Neuronal stem cell (in vitro differentiated cells): ENCODE data around the gene MRPL34.

ENCODE experiments used
- DNase-seq: peaks from one replicate; pipeline ENCODE4 v3.0.0-alpha.2; 2013; ENCODE audit warnings: low spot score
- H2AFZ ChIP-seq: one replicate; pipeline ENCODE4 v1.6.1; 2013; ENCODE audit warnings: mild to moderate bottlenecking, low read length, inconsistent platforms
- H2AK5ac ChIP-seq: 2 replicates; pipeline ENCODE4 v1.6.1; 2013; ENCODE audit warnings: low read depth, mild to moderate bottlenecking, inconsistent platforms, low read length, moderate library complexity, mixed read lengths
- H2BK120ac ChIP-seq: 2 replicates; pipeline ENCODE4 v1.6.1; 2013; ENCODE audit warnings: low read depth, mild to moderate bottlenecking, inconsistent platforms, low read length, moderate library complexity, mixed read lengths
- H2BK12ac ChIP-seq: one replicate; pipeline ENCODE4 v1.6.1; 2013; ENCODE audit warnings: low read length, inconsistent platforms
- H2BK15ac ChIP-seq: 2 replicates; pipeline ENCODE4 v1.6.1; 2013; ENCODE audit warnings: mild to moderate bottlenecking, low read length, inconsistent platforms, mixed read lengths
- H2BK5ac ChIP-seq: one replicate; pipeline ENCODE4 v1.6.1; 2013; ENCODE audit warnings: inconsistent platforms, mild to moderate bottlenecking, low read length, moderate library complexity
- H3K14ac ChIP-seq: one replicate; pipeline ENCODE4 v1.6.1; 2013; ENCODE audit warnings: low read length, inconsistent platforms
- H3K18ac ChIP-seq: 2 replicates; pipeline ENCODE4 v1.6.1; 2013; ENCODE audit warnings: low read length, inconsistent platforms
- H3K23ac ChIP-seq: 2 replicates; pipeline ENCODE4 v1.6.1; 2013; ENCODE audit warnings: low read depth, mild to moderate bottlenecking, mixed read lengths, low read length, inconsistent platforms; ENCODE audit not compliant: poor library complexity
- H3K27ac ChIP-seq: replicated peaks from 3 replicates; pipeline ENCODE4 v1.5.1; 2013; ENCODE audit warnings: low read length, inconsistent platforms
- H3K27me3 ChIP-seq, 3 experiments: 2 replicates each; pipeline ENCODE4 v1.6.1; 2013; ENCODE audit warnings: low read length in 3 of 3, mild to moderate bottlenecking in 2 of 3, inconsistent platforms in 1 of 3, low read depth in 1 of 3, mixed read lengths in 1 of 3, moderate library complexity in 1 of 3; ENCODE audit not compliant: control insufficient read depth in 3 of 3, insufficient read depth in 3 of 3
- H3K36me3 ChIP-seq, 2 donors: replicated peaks in 1 of 2; 2 replicates each; pipeline ENCODE4 v1.6.1; 2013; ENCODE audit warnings: low read length in 2 of 2; ENCODE audit not compliant: control insufficient read depth in 2 of 2, insufficient read depth in 2 of 2
- H3K4ac ChIP-seq: 2 replicates; pipeline ENCODE4 v1.6.1; 2013; ENCODE audit warnings: inconsistent platforms, mild to moderate bottlenecking, low read length, moderate library complexity
- H3K4me1 ChIP-seq, 2 donors: 1 replicate in 1 of 2; 2 replicates in 1 of 2; pipeline ENCODE4 v1.6.1; 2013; ENCODE audit warnings: low read length in 2 of 2, low read depth in 1 of 2; ENCODE audit not compliant: control insufficient read depth in 2 of 2, insufficient read depth in 1 of 2
- H3K4me2 ChIP-seq: one replicate; pipeline ENCODE4 v1.6.1; 2013; ENCODE audit warnings: mild to moderate bottlenecking, low read length, inconsistent platforms; ENCODE audit not compliant: insufficient read depth, poor library complexity, severe bottlenecking
- H3K4me3 ChIP-seq, 2 donors: 2 replicates each; pipeline ENCODE4 v1.5.1; 2013; ENCODE audit warnings: low read length in 2 of 2, mild to moderate bottlenecking in 2 of 2, inconsistent platforms in 1 of 2, moderate library complexity in 1 of 2
- H3K79me1 ChIP-seq: one replicate; pipeline ENCODE4 v1.6.1; 2013; ENCODE audit warnings: low read depth, mild to moderate bottlenecking, inconsistent platforms, low read length, moderate library complexity
- H3K9ac ChIP-seq: one replicate; pipeline ENCODE4 v1.6.1; 2013; ENCODE audit warnings: mild to moderate bottlenecking, low read depth, low read length, inconsistent platforms; ENCODE audit not compliant: poor library complexity
- H3K9me3 ChIP-seq, 2 donors: replicated peaks in 1 of 2; 2 replicates each; pipeline versions ENCODE3 to v1.6.1; 2013; ENCODE audit warnings: low read length in 2 of 2, mild to moderate bottlenecking in 2 of 2, inconsistent platforms in 1 of 2, low read depth in 1 of 2, mixed read lengths in 1 of 2, moderate library complexity in 1 of 2; ENCODE audit not compliant: control insufficient read depth in 2 of 2, insufficient read depth in 1 of 2
- H4K8ac ChIP-seq: one replicate; pipeline ENCODE4 v1.6.1; 2013; ENCODE audit warnings: low read depth, mild to moderate bottlenecking, inconsistent platforms, low read length, moderate library complexity
- H4K91ac ChIP-seq: one replicate; pipeline ENCODE4 v1.6.1; 2013; ENCODE audit warnings: low read length, low read depth, mild to moderate bottlenecking, inconsistent platforms; ENCODE audit not compliant: poor library complexity
- WGBS, 2 donors: extraction: QIAGEN DNeasy Blood & Tissue Kit; methylation state at CpG; one replicate each; pipeline ENCODE4 v1.1.7; 2013; ENCODE audit warnings: missing lambda C conversion rate in 2 of 2, mixed read lengths in 1 of 2; ENCODE audit not compliant: insufficient read length in 2 of 2, insufficient replicate concordance in 1 of 2; ENCODE audit errors: extremely low coverage in 2 of 2; 5-methylcytosine and 5-hydroxymethylcytosine counted together

The MRPL34 gene

GRCh38 chr19:17330262-17331044 lies 24.8 kb downstream of the MRPL34 start:
- peak overlapping the region; percentile 73 for H3K23ac ChIP-seq
- peak overlapping the region; percentile 84 for H2BK12ac ChIP-seq
- H2AFZ ChIP-seq = no peak overlapping the region
- no peak overlapping the region for H2BK5ac ChIP-seq
- H3K27ac ChIP-seq = no peak overlapping the region
- H3K27me3 ChIP-seq = peaks cover 0 to 7% (median 0%) of the 10 kb centered on the region in 3 experiments
- peaks cover 25 to 52% of the 10 kb centered on the region in 2 donors for H3K36me3 ChIP-seq
- no peak overlapping the region for H3K4ac ChIP-seq
- H3K18ac ChIP-seq = peak overlapping the region; percentile 7
- H3K4me2 ChIP-seq = no peak overlapping the region
- no CpG with 5 or more reads among the region's 24 CpGs for WGBS, 2 donors
- no peak overlapping the region for H3K9ac ChIP-seq
- peaks cover 3 to 8% of the 10 kb centered on the region in 2 donors for H3K9me3 ChIP-seq
- H3K4me1 ChIP-seq = peaks cover 6 to 22% of the 10 kb centered on the region in 2 donors
- H2AK5ac ChIP-seq = peak overlapping the region; percentile 99
- no peak for DNase-seq
- H2BK15ac ChIP-seq = no peak overlapping the region
- no peak overlapping the region for H4K91ac ChIP-seq
- no peak overlapping the region for H2BK120ac ChIP-seq
- no peak overlapping the region for H3K4me3 ChIP-seq
- H3K79me1 ChIP-seq = peaks cover 7% of the 10 kb centered on the region
- no peak overlapping the region for H4K8ac ChIP-seq
- no peak overlapping the region for H3K14ac ChIP-seq

- no peak overlapping the region for H3K27ac ChIP-seq
- H3K4me3 ChIP-seq = no peak overlapping the region
- no peak overlapping the region for H4K8ac ChIP-seq
- no peak for DNase-seq
- no CpG with 5 or more reads among the region's 13 CpGs for WGBS, 2 donors
- H2BK12ac ChIP-seq = no peak overlapping the region
- H3K14ac ChIP-seq = no peak overlapping the region
- no peak overlapping the region for H2BK15ac ChIP-seq
- H3K4me1 ChIP-seq = peaks cover 6 to 22% of the 10 kb centered on the region in 2 donors
- H3K4me2 ChIP-seq = no peak overlapping the region
- H3K79me1 ChIP-seq = peaks cover 7% of the 10 kb centered on the region
- H3K9me3 ChIP-seq = peaks cover 3 to 8% of the 10 kb centered on the region in 2 donors
- peaks cover 23 to 47% of the 10 kb centered on the region in 2 donors for H3K36me3 ChIP-seq
- H2AK5ac ChIP-seq = peak overlapping the region; percentile 70
- no peak overlapping the region for H2BK120ac ChIP-seq
- no peak overlapping the region for H3K23ac ChIP-seq
- H2AFZ ChIP-seq = no peak overlapping the region
- no peak overlapping the region for H3K4ac ChIP-seq
- H4K91ac ChIP-seq = no peak overlapping the region
- H2BK5ac ChIP-seq = no peak overlapping the region
- H3K9ac ChIP-seq = no peak overlapping the region
- peaks cover 0 to 7% (median 0%) of the 10 kb centered on the region in 3 experiments for H3K27me3 ChIP-seq
- no peak overlapping the region for H3K18ac ChIP-seq
Observed at GRCh38 chr19:17331045-17331558, 25.4 kb downstream of the MRPL34 start.

GRCh38 chr19:17332360-17332676 lies 26.6 kb downstream of the MRPL34 start:
- H3K14ac ChIP-seq = no peak overlapping the region
- no peak overlapping the region for H4K8ac ChIP-seq
- H2BK5ac ChIP-seq = peak overlapping the region; percentile 26
- peaks cover 4% of the 10 kb centered on the region for H3K79me1 ChIP-seq
- H2AK5ac ChIP-seq = no peak overlapping the region
- no peak overlapping the region for H2AFZ ChIP-seq
- DNase-seq = no peak
- H3K18ac ChIP-seq = no peak overlapping the region
- no peak overlapping the region for H3K9ac ChIP-seq
- H3K4ac ChIP-seq = no peak overlapping the region
- H3K4me3 ChIP-seq = no peak overlapping the region
- H3K27me3 ChIP-seq = peaks cover 0 to 7% (median 0%) of the 10 kb centered on the region in 3 experiments
- H3K27ac ChIP-seq = no peak overlapping the region
- peaks cover 21 to 35% of the 10 kb centered on the region in 2 donors for H3K36me3 ChIP-seq
- H4K91ac ChIP-seq = no peak overlapping the region
- no peak overlapping the region for H3K4me2 ChIP-seq
- WGBS, 2 donors = no CpG with 5 or more reads among the region's 8 CpGs
- peaks cover 6 to 18% of the 10 kb centered on the region in 2 donors for H3K4me1 ChIP-seq
- no peak overlapping the region for H2BK15ac ChIP-seq
- peaks cover 3 to 8% of the 10 kb centered on the region in 2 donors for H3K9me3 ChIP-seq
- no peak overlapping the region for H3K23ac ChIP-seq
- no peak overlapping the region for H2BK120ac ChIP-seq
- H2BK12ac ChIP-seq = no peak overlapping the region
